ENCODE measurements around the gene STK11.

DNA sequence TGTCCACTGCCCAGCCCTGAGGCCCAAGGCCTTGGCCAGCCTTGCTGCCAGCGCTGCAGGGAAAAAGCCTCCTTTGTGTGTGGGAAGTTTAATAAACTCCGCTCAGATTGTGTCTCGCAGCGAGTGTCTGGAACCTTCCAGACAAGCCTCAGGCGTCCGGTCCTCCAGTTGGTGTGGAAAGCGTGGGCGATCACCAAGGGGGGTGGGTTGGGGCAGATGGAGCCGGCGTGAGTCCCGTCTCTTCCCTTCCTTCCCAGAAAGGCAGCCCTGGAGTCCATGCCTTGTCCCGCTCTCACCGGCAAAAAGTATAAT lies 4.6 kb downstream of the STK11 start:
- TF ChIP-seq, protein P1, sequence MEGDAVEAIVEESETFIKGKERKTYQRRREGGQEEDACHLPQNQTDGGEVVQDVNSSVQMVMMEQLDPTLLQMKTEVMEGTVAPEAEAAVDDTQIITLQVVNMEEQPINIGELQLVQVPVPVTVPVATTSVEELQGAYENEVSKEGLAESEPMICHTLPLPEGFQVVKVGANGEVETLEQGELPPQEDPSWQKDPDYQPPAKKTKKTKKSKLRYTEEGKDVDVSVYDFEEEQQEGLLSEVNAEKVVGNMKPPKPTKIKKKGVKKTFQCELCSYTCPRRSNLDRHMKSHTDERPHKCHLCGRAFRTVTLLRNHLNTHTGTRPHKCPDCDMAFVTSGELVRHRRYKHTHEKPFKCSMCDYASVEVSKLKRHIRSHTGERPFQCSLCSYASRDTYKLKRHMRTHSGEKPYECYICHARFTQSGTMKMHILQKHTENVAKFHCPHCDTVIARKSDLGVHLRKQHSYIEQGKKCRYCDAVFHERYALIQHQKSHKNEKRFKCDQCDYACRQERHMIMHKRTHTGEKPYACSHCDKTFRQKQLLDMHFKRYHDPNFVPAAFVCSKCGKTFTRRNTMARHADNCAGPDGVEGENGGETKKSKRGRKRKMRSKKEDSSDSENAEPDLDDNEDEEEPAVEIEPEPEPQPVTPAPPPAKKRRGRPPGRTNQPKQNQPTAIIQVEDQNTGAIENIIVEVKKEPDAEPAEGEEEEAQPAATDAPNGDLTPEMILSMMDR (IDR thresholded peaks at IDR 0.05) = no peak
- no peak for TF ChIP-seq POLR2A (IDR thresholded peaks at IDR 0.05)
